Measurements from ENCODE around the gene EED. TPM values are rescaled to one million over a fixed set of nuclear protein-coding genes. Genes with fewer than 3 reads are reported as not detected.

EED gene
- total and polyA plus RNA-seq, 4 donors = 5.4 to 17.1 (median 8.2) TPM

DNA sequence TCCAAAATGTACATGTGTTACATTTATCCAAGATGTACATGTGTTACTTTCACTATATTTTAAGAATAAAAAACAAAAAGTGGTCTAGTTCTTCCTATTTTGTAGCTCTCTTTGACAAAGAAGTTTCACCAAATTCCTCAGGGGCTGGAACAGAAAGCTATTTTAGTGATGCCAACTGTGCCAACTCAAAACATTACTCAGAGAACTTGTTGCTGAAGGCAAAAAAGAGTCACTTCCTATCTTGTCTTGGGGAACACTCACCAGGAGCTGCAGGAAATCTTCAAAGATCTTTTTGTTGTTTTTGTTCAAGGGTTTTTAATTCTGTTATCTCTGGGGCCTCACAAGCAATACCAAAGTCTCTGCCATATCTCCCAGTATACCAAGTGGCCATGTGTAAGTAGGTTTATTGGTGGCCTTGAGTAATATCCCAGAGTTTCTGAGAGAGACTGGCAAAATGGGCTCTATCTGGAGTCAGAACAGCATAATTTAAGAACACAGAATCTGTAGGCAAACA is 13.6 kb upstream of the EED start:
- H3K4me3 ChIP-seq (ENCODE audit: low read depth in 1 of 3, low read length in 3 of 3) = no peak overlapping the region
- H3K9me3 ChIP-seq (ENCODE audit: control insufficient read depth in 4 of 4, low read length in 3 of 4) = no peaks in the 10 kb centered on the region
- H3K9ac ChIP-seq (ENCODE audit: low read depth in 1 of 2, low read length in 2 of 2) = no peak overlapping the region
- no peaks in the 10 kb centered on the region for H3K4me1 ChIP-seq (ENCODE audit: control insufficient read depth in 4 of 4, insufficient read depth in 4 of 4, low read length in 3 of 4)
- no peak for TF ChIP-seq TAF1 (conservative IDR thresholded peaks at IDR 0.05)
- TF ChIP-seq RAD21 (IDR thresholded peaks at IDR 0.05) = no peak
- no peak for TF ChIP-seq JUND (IDR thresholded peaks at IDR 0.05)
- TF ChIP-seq GABPA (IDR thresholded peaks at IDR 0.05 in 1 of 2, conservative IDR thresholded peaks at IDR 0.05 in 1 of 2) = no peak
- no peak for TF ChIP-seq EGR1 (IDR thresholded peaks at IDR 0.05; ENCODE audit: low read depth in 2 of 2)
- no peak for TF ChIP-seq ZBTB33 (IDR thresholded peaks at IDR 0.05)
- TF ChIP-seq, protein P1, sequence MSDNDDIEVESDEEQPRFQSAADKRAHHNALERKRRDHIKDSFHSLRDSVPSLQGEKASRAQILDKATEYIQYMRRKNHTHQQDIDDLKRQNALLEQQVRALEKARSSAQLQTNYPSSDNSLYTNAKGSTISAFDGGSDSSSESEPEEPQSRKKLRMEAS (IDR thresholded peaks at IDR 0.05) = no peak
- TF ChIP-seq HNF4G (IDR thresholded peaks at IDR 0.05) = no peak
- TF ChIP-seq, protein P2, sequence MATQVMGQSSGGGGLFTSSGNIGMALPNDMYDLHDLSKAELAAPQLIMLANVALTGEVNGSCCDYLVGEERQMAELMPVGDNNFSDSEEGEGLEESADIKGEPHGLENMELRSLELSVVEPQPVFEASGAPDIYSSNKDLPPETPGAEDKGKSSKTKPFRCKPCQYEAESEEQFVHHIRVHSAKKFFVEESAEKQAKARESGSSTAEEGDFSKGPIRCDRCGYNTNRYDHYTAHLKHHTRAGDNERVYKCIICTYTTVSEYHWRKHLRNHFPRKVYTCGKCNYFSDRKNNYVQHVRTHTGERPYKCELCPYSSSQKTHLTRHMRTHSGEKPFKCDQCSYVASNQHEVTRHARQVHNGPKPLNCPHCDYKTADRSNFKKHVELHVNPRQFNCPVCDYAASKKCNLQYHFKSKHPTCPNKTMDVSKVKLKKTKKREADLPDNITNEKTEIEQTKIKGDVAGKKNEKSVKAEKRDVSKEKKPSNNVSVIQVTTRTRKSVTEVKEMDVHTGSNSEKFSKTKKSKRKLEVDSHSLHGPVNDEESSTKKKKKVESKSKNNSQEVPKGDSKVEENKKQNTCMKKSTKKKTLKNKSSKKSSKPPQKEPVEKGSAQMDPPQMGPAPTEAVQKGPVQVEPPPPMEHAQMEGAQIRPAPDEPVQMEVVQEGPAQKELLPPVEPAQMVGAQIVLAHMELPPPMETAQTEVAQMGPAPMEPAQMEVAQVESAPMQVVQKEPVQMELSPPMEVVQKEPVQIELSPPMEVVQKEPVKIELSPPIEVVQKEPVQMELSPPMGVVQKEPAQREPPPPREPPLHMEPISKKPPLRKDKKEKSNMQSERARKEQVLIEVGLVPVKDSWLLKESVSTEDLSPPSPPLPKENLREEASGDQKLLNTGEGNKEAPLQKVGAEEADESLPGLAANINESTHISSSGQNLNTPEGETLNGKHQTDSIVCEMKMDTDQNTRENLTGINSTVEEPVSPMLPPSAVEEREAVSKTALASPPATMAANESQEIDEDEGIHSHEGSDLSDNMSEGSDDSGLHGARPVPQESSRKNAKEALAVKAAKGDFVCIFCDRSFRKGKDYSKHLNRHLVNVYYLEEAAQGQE (IDR thresholded peaks at IDR 0.05) = no peak
- no peak for TF ChIP-seq HNF4A (conservative IDR thresholded peaks at IDR 0.05)
- no peak for TF ChIP-seq FOXA2 (IDR thresholded peaks at IDR 0.05)
- no peak for TF ChIP-seq YY1 (IDR thresholded peaks at IDR 0.05)
- TF ChIP-seq SP1 (IDR thresholded peaks at IDR 0.05) = no peak
- no peak for TF ChIP-seq ATF3 (IDR thresholded peaks at IDR 0.05)
- TF ChIP-seq, protein P3, sequence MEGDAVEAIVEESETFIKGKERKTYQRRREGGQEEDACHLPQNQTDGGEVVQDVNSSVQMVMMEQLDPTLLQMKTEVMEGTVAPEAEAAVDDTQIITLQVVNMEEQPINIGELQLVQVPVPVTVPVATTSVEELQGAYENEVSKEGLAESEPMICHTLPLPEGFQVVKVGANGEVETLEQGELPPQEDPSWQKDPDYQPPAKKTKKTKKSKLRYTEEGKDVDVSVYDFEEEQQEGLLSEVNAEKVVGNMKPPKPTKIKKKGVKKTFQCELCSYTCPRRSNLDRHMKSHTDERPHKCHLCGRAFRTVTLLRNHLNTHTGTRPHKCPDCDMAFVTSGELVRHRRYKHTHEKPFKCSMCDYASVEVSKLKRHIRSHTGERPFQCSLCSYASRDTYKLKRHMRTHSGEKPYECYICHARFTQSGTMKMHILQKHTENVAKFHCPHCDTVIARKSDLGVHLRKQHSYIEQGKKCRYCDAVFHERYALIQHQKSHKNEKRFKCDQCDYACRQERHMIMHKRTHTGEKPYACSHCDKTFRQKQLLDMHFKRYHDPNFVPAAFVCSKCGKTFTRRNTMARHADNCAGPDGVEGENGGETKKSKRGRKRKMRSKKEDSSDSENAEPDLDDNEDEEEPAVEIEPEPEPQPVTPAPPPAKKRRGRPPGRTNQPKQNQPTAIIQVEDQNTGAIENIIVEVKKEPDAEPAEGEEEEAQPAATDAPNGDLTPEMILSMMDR (IDR thresholded peaks at IDR 0.05; ENCODE audit: low read depth, low read length, missing input control) = no peak
- no peak for TF ChIP-seq NR2F2 (IDR thresholded peaks at IDR 0.05)
- TF ChIP-seq FOXA1 (IDR thresholded peaks at IDR 0.05) = no peak
- TF ChIP-seq RXRA (IDR thresholded peaks at IDR 0.05) = no peak
- no peak overlapping the region for H3K27ac ChIP-seq (ENCODE audit: low read depth in 1 of 2, low read length in 2 of 2)
- H3K36me3 ChIP-seq (ENCODE audit: control insufficient read depth in 4 of 4, insufficient read depth in 3 of 4, low read depth in 1 of 4, low read length in 3 of 4) = no peaks in the 10 kb centered on the region
- H3K27me3 ChIP-seq (ENCODE audit: control insufficient read depth in 4 of 4, insufficient read depth in 4 of 4, low read length in 3 of 4) = no peaks in the 10 kb centered on the region
- DNase-seq (ENCODE audit: low spot score) = no peak
